ENCODE results near the gene IRF6. TPM values are rescaled to one million over a fixed set of nuclear protein-coding genes. Genes with fewer than 3 reads are reported as not detected.

IRF6 gene
- polyA plus RNA-seq, 1 of the 3 experiments (the other 2 are of a cell fraction) = 0.94 TPM

GRCh38 chr1:209802117-209802779, 3.7 kb downstream of the IRF6 start:
- peak overlapping the region; percentile 89 to 97 for H3K27ac ChIP-seq (ENCODE audit: low read depth in 2 of 2, low read length in 1 of 2)
- no peaks in the 10 kb centered on the region for H3K9me3 ChIP-seq
- DNase-seq = peak; percentile 65
- no peaks in the 10 kb centered on the region for H3K36me3 ChIP-seq (replicated peaks in 1 of 2; ENCODE audit: control insufficient read depth in 1 of 2, insufficient read depth in 2 of 2, low read length in 1 of 2)
- TF ChIP-seq CHD2 (IDR thresholded peaks at IDR 0.05; ENCODE audit: low read length, partially characterized antibody) (peak; percentile 27), GATA2 (CRISPR knock-in tag; IDR thresholded peaks at IDR 0.05) (peak; percentile 81), RFX5 (IDR thresholded peaks at IDR 0.05; ENCODE audit: low read length) (no peak), EP300 (IDR thresholded peaks at IDR 0.05; ENCODE audit: borderline replicate concordance in 1 of 2, low read depth in 1 of 2, low read length in 1 of 2) (peak; percentile 10 to 35; a peak in 1 of 4 replicates), RCOR1 (IDR thresholded peaks at IDR 0.05; ENCODE audit: low read length) (peak; percentile 31; the same call in 1 of the 2 replicates), RXRA (IDR thresholded peaks at IDR 0.05; ENCODE audit: borderline replicate concordance, low read depth) (no peak), FOXJ3 (CRISPR knock-in tag; IDR thresholded peaks at IDR 0.05) (0 out of 2 replicates have a peak, but pooled peaks have one; percentile 15), TCF12 (IDR thresholded peaks at IDR 0.05) (peak; percentile 24; the same call in 1 of the 2 replicates), JUND (IDR thresholded peaks at IDR 0.05) (no peak)
- TF ChIP-seq, protein P1, sequence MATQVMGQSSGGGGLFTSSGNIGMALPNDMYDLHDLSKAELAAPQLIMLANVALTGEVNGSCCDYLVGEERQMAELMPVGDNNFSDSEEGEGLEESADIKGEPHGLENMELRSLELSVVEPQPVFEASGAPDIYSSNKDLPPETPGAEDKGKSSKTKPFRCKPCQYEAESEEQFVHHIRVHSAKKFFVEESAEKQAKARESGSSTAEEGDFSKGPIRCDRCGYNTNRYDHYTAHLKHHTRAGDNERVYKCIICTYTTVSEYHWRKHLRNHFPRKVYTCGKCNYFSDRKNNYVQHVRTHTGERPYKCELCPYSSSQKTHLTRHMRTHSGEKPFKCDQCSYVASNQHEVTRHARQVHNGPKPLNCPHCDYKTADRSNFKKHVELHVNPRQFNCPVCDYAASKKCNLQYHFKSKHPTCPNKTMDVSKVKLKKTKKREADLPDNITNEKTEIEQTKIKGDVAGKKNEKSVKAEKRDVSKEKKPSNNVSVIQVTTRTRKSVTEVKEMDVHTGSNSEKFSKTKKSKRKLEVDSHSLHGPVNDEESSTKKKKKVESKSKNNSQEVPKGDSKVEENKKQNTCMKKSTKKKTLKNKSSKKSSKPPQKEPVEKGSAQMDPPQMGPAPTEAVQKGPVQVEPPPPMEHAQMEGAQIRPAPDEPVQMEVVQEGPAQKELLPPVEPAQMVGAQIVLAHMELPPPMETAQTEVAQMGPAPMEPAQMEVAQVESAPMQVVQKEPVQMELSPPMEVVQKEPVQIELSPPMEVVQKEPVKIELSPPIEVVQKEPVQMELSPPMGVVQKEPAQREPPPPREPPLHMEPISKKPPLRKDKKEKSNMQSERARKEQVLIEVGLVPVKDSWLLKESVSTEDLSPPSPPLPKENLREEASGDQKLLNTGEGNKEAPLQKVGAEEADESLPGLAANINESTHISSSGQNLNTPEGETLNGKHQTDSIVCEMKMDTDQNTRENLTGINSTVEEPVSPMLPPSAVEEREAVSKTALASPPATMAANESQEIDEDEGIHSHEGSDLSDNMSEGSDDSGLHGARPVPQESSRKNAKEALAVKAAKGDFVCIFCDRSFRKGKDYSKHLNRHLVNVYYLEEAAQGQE (IDR thresholded peaks at IDR 0.05; ENCODE audit: low read depth, low read length) = no peak
- POLR2A ChIA-PET = interaction anchor here (1.0 to 1.2 kb wide), 3 partner anchors 9 to 18 kb away, joined by 4 read pairs; partner anchors contain the start of gene C1orf74
- H3K79me2 ChIP-seq (ENCODE audit: insufficient read depth) = no peaks in the 10 kb centered on the region
- H3K9ac ChIP-seq = peak overlapping the region; percentile 43; the same call in 1 of the 2 replicates
- no peaks in the 10 kb centered on the region for H4K20me1 ChIP-seq (ENCODE audit: insufficient read depth)
- H2AFZ ChIP-seq (ENCODE audit: low read depth) = no peak overlapping the region
- CTCF ChIA-PET = interaction anchor here (1.1 to 5.0 kb wide), 5 partner anchors 12 to 225 kb away, joined by 3 to 33 read pairs (median 3); partner anchors contain the start of gene UTP25
- peak overlapping the region; percentile 69 for H3K4me2 ChIP-seq
- peaks cover 17 to 36% of the 10 kb centered on the region in 2 experiments for H3K4me1 ChIP-seq (ENCODE audit: control insufficient read depth in 1 of 2, insufficient read depth in 2 of 2, low read depth in 1 of 2, low read length in 1 of 2)
- peaks cover 13% of the 10 kb centered on the region for H3F3A ChIP-seq (replicated peaks; ENCODE audit: insufficient read depth)
- no peaks in the 10 kb centered on the region for H3K27me3 ChIP-seq (ENCODE audit: insufficient read depth)
- no peak overlapping the region; a peak in 1 of 4 replicates for H3K4me3 ChIP-seq (ENCODE audit: low read depth in 2 of 2, low read length in 1 of 2)
- H3K9me2 ChIP-seq = no peaks in the 10 kb centered on the region
- WGBS (ENCODE audit: low lambda C conversion rate) = 90% methylated on average over 4 of the region's 4 CpGs
